ENCODE results near the gene VTCN1.

DNA sequence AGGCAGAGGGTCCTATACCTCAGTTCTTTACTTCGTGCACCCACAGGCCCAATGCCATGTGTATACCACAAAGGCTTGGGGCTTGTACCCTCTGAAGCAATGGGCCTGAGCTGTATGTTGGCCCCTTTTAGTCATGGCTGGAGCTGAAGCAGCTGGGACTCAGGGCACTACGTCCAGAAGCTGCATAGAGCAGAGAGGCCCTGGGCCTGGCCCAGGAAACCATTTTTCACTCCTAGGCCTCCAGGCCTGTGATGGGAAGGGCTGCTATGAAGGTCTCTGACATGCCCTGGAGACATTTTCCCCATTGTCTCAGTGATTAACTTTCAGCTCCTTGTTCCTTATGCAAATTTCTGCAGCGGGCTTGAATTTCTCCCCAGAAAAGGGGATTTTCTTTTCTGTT, 48.1 kb upstream of the VTCN1 start:
- TF ChIP-seq POLR2AphosphoS5 (IDR thresholded peaks at IDR 0.05): no peak
- TF ChIP-seq RAD21 (conservative IDR thresholded peaks at IDR 0.05): no peak
- no peak for TF ChIP-seq EZH2 (IDR thresholded peaks at IDR 0.05; ENCODE audit: borderline replicate concordance, insufficient read depth, low read length, poor library complexity, severe bottlenecking)
- TF ChIP-seq EP300 (conservative IDR thresholded peaks at IDR 0.05; ENCODE audit: poor library complexity, severe bottlenecking): no peak
- TF ChIP-seq CTCF (IDR thresholded peaks at IDR 0.05; ENCODE audit: poor library complexity, severe bottlenecking): no peak
- TF ChIP-seq, protein P1, sequence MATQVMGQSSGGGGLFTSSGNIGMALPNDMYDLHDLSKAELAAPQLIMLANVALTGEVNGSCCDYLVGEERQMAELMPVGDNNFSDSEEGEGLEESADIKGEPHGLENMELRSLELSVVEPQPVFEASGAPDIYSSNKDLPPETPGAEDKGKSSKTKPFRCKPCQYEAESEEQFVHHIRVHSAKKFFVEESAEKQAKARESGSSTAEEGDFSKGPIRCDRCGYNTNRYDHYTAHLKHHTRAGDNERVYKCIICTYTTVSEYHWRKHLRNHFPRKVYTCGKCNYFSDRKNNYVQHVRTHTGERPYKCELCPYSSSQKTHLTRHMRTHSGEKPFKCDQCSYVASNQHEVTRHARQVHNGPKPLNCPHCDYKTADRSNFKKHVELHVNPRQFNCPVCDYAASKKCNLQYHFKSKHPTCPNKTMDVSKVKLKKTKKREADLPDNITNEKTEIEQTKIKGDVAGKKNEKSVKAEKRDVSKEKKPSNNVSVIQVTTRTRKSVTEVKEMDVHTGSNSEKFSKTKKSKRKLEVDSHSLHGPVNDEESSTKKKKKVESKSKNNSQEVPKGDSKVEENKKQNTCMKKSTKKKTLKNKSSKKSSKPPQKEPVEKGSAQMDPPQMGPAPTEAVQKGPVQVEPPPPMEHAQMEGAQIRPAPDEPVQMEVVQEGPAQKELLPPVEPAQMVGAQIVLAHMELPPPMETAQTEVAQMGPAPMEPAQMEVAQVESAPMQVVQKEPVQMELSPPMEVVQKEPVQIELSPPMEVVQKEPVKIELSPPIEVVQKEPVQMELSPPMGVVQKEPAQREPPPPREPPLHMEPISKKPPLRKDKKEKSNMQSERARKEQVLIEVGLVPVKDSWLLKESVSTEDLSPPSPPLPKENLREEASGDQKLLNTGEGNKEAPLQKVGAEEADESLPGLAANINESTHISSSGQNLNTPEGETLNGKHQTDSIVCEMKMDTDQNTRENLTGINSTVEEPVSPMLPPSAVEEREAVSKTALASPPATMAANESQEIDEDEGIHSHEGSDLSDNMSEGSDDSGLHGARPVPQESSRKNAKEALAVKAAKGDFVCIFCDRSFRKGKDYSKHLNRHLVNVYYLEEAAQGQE (IDR thresholded peaks at IDR 0.05; ENCODE audit: borderline replicate concordance): no peak
- no peak for TF ChIP-seq TAF1 (IDR thresholded peaks at IDR 0.05; ENCODE audit: low read depth)
- no peak for TF ChIP-seq SMC3 (conservative IDR thresholded peaks at IDR 0.05; ENCODE audit: poor library complexity)
- no peak for TF ChIP-seq MXI1 (conservative IDR thresholded peaks at IDR 0.05; ENCODE audit: poor library complexity, severe bottlenecking)

All from neural cell (in vitro differentiated cells).